Measurements from ENCODE around the gene EFNB3.
A peak's percentile ranks its signal among the peaks of the same experiment; 100 is the strongest.

The EFNB3 gene, protein sequence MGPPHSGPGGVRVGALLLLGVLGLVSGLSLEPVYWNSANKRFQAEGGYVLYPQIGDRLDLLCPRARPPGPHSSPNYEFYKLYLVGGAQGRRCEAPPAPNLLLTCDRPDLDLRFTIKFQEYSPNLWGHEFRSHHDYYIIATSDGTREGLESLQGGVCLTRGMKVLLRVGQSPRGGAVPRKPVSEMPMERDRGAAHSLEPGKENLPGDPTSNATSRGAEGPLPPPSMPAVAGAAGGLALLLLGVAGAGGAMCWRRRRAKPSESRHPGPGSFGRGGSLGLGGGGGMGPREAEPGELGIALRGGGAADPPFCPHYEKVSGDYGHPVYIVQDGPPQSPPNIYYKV

DNA sequence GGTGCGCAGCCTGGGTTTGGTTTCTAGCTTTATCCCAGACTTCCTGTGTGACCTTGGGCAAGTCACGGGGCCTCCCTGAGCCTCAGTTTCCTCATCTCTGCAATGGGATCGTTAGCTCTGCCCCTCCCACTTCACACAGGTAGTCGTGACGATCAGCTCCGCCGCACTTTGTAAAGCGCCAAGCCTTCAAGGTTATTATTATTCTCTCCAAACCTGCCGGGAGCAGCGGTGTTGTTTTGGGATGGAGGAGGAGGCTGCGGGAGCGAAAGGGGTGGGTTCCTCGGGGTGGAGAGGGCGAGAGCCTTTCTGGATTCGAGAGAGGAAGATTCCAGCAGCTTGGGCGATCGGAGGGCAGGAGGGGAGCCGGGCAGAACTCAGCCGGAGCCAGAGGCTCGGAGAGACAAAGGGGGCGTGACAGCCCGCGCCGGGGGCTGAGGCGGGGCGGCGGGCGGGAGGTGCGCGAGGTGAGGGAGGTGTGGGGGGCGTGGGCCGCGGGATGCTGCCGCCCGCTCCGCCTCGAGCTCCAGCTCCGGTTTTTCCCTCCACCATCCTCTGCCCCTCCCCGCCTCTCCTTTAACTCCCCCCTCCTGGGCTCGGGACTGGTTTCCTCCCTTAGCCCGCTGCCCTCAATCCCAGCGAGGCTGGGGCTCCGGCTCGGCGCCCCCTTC, at the start of gene EFNB3:
Gene EFNB3, plus strand, starts transcription at position 602 of the 668 bp plus-strand sequence. CDS start 397 bp downstream, outside the sequence.
- no peak for FAIRE-seq

DNA sequence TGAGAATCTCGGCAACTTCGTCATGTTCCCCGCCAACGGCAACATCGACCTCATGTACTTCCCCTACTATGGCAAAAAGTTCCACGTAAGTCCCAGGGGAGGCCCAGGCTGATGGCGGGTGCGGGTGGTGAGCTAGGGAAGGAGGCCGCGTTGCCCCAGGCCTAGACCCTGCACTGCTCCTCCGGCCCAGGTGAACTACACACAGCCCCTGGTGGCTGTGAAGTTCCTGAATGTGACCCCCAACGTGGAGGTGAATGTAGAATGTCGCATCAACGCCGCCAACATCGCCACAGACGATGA, 49.5 kb upstream of the EFNB3 start:
- FAIRE-seq = no peak

DNA sequence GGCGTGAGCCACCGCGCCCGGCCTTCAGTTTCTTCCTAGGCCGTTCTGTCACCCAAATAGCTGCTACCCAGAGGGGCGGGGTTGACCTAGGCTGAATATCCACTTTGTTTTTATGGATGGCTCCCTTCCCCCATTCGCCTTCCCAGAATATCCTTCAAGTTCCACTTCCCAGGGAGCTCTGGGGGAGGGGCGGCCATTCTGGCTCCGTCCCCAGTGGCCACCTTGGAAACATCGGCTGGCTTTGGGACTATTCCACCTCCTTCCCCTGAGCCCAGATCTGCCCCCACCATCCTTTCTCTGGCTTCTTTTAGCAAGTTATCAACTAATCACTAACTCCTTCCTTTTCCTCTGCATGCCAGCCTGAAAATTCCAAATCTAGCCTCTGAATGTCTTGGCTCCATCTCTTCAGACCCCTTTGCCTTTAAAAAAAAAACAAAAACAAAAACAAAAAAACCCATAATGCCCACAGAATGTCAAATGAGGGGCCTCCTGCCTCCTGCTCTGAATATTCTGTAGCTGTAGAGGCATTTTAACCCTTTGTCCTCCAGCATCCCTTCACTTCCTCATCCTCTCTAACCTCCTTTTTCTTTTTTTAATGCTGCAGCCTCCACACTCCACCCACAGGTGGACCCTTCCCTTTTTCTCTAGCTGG, 47.9 kb upstream of the EFNB3 start:
- FAIRE-seq = no peak

DNA sequence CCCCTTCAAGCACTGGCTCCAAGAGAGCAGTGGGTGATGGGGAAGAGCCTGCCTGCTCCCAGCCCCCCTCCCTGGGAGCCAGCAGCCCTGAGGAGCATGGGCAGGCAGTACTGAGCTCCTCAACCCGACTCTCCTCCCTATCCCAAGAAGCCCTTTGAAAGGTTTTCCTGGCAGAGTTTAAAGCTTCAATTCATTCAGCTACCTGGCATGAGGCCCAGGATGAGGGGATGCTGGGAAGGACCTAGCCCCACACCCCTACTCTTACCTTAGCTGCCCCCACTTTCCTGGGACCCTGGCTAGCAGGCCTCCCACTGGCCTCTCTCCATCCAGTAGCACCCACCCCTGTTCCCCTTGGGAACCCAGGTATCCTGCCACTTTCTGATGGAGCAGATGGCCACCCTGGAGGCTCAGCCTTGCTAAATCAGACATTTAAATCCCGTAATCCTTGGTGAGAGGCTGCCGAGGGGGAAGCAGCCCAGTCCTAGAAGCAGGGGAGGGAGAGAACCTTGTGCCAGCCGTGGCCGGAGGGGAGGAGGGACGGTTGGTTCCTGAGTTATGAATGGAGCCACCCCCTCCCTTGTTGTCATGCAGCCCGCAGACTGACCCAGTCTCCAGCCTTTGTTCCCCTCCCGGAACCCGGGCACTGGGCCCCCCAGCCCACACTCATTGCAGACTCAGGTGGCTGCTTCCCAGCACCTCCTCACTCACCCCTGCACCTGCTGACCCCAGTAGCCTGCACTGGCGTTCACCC, 37.2 kb upstream of the EFNB3 start:
- FAIRE-seq = no peak

DNA sequence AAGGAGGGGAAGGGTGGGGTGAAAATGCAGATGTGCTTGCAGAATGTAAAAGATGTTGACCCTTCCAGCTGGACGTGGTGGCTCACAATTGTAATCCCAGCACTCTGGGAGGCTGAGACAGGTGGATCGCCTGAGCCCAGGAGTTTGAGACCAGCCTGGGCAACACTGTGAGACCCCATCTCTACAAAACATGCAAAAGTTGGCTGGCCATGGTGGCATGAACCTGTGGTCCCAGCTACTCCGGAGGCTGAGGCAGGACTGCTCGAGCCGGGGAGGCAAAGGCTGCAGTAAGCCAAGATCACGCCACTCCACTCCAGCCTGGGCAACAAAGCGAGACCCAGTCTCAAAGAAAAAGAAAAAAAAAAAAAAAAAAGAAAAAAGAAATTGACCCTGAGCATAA, 36.5 kb upstream of the EFNB3 start:
- FAIRE-seq = no peak

DNA sequence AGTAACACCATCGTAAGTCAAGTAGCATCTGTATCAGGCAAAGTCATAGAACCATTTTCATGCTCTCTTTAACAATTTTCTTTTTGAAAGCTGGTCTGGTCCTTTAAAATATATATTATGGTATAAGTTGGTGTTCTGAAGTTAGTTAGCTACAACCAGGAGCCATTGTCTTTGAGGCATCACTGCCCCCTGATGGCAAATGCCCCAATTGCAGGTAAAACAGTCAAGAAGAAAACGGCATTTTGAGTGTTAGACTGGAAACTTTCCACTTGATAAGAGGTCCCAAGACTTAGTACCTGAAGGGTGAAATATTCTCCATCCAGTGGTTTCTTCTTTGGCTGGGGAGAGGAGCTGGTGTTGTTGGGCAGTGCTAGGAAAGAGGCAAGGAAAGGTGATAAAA, 31.8 kb upstream of the EFNB3 start:
- FAIRE-seq = no peak

DNA sequence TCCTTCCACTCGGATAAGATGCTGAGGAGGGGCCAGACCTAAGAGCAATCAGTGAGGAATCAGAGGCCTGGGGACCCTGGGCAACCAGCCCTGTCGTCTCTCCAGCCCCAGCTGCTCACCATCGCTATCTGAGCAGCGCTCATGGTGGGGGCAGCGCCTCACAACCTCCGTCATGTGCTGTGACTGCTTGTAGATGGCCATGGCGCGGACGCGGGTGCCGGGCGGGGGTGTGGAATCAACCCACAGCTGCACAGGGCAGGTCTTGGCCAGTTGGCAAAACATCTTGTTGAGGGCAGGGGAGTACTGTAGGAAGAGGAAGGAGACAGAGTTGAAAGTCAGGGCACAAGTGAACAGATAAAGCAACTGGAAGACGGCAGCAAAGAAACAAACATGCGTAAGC, 30.1 kb upstream of the EFNB3 start:
- no peak for FAIRE-seq

DNA sequence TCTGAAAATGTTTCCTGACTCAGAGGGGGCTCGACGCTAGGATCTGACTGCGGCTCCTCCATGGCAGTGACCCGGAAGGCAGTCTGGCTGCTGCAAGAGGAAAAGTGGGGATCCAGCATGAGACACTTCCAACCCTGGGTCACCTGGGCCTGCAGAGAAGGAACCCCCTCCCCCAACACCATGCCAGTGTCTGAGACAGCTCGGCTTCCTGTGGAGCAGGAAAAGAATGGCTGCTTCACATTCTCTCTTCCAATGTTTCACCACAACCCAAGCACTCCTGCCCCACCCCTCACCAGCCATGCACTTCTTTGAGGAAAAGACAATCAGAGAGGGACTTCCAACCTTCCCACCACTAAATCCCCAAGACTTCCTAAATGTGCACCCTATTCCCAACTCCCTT, 28.5 kb upstream of the EFNB3 start:
- no peak for FAIRE-seq

DNA sequence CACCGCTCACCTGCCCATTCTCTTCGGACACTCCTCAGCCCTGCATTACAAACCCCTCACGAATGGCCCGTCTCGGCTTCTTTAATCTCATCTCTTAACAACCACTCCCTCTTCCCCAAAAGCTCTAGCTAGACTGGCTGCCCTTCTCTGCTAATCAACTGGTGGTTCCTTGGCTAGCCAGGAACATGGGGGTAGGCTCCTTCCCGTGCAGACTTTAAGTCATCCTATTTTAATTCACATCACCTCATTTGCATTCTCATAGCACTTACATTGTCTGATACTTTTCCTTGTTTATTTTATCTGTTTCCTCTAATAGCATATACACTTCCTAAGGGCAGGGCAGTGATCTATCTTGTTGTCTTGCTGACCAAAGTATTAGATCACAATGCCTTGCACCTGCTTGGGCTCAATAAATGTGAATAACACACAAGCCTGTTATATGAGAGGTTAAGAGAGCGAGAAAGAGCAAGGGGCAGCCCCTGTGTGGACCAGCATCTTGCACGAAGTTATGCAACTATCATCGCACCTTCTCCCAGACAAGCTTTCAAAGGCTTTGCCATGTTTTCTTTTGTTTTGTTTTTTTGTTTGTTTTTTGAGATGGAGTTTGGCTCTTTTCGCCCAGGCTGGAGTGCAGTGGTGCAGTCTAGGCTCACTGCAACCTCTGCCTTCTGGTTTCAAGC, 27.5 kb upstream of the EFNB3 start:
- FAIRE-seq = no peak

DNA sequence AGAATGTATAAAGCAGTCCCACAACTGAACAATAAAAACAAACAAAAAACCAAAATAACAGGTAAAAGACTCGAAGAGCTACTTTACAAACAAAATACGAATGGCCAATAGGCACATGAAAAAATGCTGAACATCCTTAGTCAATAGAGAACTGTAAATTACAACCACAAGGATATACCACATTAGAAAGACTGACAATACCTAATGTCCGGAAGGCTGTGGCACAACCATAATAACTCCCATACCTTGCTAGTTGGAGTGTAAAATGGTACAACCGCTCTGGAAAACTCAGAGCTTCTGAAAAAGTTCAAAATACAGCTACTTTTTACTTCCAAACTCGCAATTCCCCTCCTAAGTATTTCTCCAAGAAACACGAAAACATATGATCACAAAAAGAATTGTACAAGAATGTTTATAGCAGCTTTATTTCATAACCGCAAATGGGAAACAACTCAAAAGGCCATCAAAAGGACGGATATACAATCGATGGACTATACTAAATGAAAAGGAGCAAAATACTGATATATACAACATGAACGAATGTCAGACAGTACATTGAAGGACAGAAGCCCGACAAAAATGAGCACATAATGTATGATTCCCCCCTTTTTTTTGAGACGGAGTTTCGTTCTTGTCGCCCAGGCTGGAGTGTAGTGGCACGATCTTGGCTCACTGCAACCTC, 20.0 kb upstream of the EFNB3 start:
- FAIRE-seq = no peak

DNA sequence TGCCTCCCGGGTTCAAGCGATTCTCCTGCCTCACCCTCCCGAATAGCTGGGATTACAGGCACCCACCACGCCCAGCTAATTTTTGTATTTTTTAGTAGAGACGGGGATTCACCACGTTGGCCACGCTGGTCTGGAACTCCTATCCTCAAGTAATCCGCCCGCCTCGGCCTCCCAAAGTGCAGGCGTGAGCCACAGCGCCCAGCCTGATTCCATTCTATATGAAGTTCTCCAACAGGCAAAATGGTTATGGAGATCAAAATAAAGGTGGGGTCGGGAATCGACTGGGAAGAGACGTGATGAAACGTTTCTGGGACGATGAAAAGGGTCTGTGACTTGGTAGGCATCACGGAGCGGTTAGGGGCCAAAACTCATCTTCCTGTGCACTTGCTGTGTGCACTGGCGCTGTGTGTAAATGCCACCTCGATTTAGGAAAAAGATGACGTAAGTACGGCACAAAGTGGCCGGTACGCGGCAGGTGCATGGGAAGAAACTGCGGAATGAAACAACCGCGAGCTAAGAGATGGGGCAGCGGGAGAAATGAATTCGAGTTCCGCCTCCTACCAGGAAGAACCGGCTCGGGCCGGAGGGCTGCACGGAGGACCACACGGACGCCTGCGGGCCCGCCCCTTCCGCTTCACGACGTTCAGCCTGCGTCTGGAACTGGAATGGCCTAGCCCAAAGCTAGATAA, 19.3 kb upstream of the EFNB3 start:
- FAIRE-seq = peak; percentile 47

DNA sequence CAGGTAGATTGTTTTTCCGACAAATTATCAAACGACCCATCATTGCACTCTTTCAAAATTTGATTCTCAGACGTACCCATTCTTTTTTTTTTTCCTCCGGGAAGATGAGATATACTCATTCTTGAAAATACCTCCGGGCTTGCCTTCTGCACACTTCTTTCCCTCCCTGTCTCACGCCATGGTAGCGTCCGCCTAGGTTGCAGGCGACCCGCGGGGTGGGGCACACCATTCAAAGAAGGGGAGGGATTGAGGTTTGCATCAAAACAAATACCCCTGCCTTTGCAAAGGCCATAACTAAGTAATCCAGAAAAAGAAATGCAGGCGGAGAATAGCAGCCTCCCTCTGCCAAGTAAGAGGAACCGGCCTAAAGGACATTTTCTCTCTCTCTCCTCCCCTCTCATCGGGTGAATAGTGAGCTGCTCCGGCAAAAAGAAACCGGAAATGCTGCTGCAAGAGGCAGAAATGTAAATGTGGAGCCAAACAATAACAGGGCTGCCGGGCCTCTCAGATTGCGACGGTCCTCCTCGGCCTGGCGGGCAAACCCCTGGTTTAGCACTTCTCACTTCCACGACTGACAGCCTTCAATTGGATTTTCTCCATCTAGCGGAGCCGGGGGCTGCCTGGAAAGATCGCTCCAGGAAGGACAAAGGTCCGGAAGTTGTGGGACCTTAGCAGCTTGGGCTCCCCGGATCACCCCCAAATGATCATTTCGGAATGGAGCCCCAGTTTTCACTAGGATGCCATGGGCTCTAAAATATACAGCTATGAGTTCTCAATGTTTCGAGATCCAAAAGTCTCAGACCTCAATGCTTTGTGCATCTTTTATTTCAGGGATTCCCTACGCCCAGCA, 18.6 kb upstream of the EFNB3 start:
- FAIRE-seq = no peak

DNA sequence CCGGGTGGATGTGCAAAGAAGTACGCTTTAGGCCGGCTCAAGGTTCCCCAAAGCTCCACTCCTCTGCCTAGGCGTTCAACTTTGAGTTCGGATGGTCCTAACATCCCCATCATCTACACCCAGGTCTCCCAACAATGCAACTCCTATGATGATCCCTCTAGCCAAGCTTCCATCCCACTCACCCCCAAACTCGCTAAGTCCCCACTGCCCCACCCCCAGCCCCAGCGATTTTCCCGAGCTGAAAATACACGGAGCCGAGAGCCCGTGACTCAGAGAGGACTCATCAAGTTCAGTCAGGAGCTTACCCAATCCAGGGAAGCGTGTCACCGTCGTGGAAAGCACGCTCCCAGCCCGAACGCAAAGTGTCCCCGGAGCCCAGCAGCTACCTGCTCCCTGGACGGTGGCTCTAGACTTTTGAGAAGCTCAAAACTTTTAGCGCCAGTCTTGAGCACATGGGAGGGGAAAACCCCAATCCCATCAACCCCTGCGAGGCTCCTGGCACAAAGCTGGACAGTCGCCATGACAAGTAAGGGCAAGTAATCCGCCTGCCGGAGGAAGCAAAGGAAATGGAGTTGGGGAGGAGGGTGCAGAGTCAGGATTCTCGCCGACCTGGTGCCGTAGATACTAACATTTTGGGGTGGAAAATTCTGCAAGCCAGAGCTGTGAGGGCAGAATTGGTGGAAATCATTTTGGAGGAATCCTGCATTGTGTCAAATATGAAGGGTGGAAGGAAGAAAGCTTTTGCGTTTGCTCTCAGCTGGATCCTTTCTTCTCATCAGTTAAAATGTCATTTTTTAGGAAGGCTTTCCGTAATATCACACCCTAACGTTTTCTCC, 17.7 kb upstream of the EFNB3 start, which contains the start of gene TP53:
Gene TP53, minus strand, starts transcription at position 419 of the 836 bp plus-strand sequence. CDS start 10,896 bp downstream, outside the sequence.
- FAIRE-seq = peak; percentile 80

DNA sequence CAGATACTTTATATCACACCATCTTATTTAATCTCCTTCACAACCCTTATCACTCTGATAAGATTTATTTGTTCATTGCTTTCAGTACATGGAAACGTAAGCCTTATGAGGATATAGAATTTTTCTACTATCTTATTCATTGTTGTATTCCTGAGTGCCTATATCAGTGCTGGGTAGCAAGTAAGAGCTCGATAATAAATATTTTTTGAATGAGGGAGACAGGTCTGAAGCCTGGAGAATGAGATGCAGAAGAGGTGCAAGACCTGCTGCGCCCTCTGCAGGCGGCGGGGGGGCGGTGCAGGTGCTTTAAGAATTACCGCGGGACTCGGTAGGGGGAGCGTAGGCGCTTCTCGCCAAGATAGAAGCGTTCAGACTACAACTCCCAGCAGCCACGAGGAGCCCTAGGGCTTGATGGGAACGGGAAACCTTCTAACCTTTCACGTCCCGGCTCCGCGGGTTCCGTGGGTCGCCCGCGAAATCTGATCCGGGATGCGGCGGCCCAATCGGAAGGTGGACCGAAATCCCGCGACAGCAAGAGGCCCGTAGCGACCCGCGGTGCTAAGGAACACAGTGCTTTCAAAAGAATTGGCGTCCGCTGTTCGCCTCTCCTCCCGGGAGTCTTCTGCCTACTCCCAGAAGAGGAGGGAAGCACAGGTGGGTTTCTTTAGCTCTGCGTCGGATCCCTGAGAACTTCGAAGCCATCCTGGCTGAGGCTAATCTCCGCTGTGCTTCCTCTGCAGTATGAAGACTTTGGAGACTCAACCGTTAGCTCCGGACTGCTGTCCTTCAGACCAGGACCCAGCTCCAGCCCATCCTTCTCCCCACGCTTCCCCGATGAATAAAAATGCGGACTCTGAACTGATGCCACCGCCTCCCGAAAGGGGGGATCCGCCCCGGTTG, 16.8 kb upstream of the EFNB3 start, which contains the start of gene WRAP53:
Gene WRAP53, plus strand, starts transcription at position 570 of the 900 bp plus-strand sequence. Its CDS starts 172 bp downstream, at position 742.
- FAIRE-seq = peak; percentile 99

DNA sequence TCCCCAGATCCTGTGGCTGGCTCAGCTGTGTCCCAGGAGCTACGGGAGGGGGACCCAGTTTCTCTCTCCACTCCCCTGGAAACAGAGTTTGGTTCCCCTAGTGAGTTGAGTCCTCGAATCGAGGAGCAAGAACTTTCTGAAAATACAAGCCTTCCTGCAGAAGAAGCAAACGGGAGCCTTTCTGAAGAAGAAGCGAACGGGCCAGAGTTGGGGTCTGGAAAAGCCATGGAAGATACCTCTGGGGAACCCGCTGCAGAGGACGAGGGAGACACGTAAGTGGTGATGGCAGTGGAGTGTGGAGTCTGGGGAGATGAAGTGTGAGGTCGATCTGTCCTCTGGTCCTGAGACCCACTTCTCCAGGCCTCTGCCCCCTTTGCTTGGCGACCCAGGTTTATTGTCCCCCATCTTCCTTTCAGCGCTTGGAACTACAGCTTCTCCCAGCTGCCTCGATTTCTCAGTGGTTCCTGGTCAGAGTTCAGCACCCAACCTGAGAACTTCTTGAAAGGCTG, 16.1 kb upstream of the EFNB3 start:
- no peak for FAIRE-seq

DNA sequence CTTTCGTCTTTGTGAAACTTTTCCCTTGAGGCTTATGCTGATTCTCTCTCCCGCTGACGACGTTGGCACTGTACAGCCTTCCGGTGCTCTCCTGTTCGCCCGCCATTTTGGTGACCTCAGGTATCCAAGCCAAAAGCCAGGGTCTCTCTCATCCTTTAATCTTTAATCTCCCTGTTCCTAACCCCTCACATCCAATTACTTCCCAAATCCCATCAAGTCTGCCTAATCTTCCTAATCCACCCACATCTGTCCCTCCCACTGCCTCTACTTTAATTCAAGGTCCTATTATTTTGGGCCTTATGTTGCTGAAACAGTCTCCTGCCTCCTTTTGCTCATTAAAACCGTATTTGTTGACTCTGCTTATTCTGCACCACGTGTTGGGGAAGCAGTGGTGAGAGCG, 9.4 kb upstream of the EFNB3 start:
- FAIRE-seq = no peak

DNA sequence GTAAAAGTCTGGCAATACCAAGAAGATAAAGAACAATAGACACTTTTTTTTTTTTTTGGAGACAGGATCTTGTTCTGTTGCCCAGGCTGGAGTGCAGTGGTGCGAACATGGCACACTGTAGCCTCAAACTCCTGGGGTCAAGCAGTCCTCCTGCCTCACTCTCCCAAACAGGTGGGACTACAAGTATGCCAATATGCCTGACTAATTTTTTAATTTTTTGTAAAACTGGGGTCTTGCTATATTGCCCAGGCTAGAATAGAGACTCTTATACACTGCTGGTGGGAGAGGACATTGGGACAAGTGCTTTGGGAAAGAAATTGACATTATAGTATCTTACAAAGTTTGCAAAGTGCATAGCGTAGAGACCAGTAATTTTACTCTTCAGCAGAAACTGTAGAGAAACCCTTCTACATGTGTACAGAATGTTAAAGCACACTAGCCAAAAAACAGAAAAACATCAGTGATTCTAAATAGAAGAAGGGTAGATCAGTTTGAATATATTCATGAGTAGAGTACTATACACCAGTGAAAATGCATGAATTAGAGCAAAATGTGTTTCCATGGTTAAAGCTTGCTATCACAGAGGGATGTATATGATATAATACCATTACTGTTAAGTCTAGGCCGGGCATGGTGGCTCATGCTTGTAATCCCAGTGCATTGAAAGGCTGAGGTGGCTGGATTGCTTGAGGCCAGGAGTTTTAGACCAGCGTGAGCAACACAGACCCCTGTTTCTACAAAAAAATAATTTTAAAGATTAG, 7.0 kb upstream of the EFNB3 start:
- FAIRE-seq = no peak
